SK-N-SH treated with all-trans-retinoic acid at 6 μM for 48 hours (cell line): ENCODE measurements around the gene DYNLT3.

Experiments
- GLIS3 ChIP-seq: fragments of 250-450 bp; sonication (Bioruptor Pico); IDR thresholded peaks from 2 replicates; pipeline ENCODE4 v1.5.0; 2020; ENCODE audit warnings: mild to moderate bottlenecking, moderate library complexity
- OSR1 ChIP-seq: fragments of 250-450 bp; sonication (Bioruptor Pico); IDR thresholded peaks from 2 replicates; pipeline ENCODE4 v1.8.0; 2022; ENCODE audit warnings: moderate library complexity, mild to moderate bottlenecking, inconsistent platforms
- RARB ChIP-seq: fragments of 250-450 bp; sonication (Bioruptor Pico); IDR thresholded peaks from 2 replicates; pipeline ENCODE4 v1.8.0; 2021; ENCODE audit warnings: mild to moderate bottlenecking, moderate library complexity
- SNAI2 ChIP-seq: fragments of 250-450 bp; sonication (Bioruptor Pico); IDR thresholded peaks from 2 replicates; pipeline ENCODE4 v1.5.0; 2020; ENCODE audit warnings: mild to moderate bottlenecking, moderate library complexity
- ZC3H10 ChIP-seq: fragments of 250-450 bp; sonication (Bioruptor Pico); IDR thresholded peaks from 2 replicates; pipeline ENCODE4 v1.5.1; 2021; ENCODE audit warnings: mild to moderate bottlenecking, moderate library complexity
- ZFP3 ChIP-seq: fragments of 250-450 bp; sonication (Bioruptor Pico); IDR thresholded peaks from 2 replicates; pipeline ENCODE4 v1.5.0; 2020; ENCODE audit warnings: mild to moderate bottlenecking, moderate library complexity
- ZFP30 ChIP-seq: fragments of 450-650 bp; formaldehyde crosslinking; IDR thresholded peaks from 2 replicates; pipeline ENCODE4 v1.5.0; 2022; ENCODE audit warnings: mild to moderate bottlenecking, moderate library complexity
- TF ChIP-seq, protein P1 (sequence below): fragments of 250-450 bp; sonication (Bioruptor Pico); IDR thresholded peaks from 2 replicates; pipeline ENCODE4 v1.8.0; 2020; ENCODE audit warnings: mild to moderate bottlenecking, moderate library complexity, borderline replicate concordance
- TF ChIP-seq, protein P2 (sequence below): fragments of 250-450 bp; sonication (Bioruptor Pico); IDR thresholded peaks from 2 replicates; pipeline ENCODE4 v1.5.1; 2021; ENCODE audit warnings: mild to moderate bottlenecking, moderate library complexity

DNA sequence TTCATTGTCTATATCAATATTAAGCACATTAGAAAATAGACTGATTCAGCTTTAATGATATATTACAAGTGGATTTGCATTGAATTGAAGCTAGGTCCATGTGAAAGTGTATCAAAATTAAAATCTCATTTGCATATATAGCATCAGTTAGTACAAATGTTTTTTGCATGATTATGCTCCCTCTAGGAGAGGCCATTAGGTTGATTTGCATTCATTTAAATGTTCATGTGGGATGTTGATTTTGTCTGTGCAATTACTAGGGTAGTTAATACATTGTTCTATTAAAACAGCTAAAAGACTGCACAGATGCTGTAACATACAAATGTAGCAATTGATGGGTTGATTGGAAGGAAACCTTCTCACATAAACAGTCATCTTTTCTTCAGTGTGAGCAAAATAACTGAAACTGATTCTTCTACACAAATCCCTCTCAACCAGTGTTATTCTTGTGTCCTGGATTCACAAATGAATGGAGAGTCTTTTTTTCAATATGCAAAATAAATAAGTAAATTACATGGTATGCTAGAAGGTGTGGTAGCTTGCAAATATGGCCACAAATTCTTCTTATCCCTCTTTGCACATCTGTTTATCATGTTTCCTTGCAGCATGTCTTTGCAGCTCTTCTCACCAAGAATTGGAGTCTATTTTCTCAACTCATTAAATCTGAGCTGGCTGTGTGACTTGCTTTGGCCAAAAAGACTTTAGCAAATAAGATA lies 48.6 kb upstream of the DYNLT3 start:
- no peak for TF ChIP-seq ZFP30 (CRISPR knock-in tag)
- TF ChIP-seq, protein P1, sequence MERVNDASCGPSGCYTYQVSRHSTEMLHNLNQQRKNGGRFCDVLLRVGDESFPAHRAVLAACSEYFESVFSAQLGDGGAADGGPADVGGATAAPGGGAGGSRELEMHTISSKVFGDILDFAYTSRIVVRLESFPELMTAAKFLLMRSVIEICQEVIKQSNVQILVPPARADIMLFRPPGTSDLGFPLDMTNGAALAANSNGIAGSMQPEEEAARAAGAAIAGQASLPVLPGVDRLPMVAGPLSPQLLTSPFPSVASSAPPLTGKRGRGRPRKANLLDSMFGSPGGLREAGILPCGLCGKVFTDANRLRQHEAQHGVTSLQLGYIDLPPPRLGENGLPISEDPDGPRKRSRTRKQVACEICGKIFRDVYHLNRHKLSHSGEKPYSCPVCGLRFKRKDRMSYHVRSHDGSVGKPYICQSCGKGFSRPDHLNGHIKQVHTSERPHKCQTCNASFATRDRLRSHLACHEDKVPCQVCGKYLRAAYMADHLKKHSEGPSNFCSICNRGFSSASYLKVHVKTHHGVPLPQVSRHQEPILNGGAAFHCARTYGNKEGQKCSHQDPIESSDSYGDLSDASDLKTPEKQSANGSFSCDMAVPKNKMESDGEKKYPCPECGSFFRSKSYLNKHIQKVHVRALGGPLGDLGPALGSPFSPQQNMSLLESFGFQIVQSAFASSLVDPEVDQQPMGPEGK (CRISPR knock-in tag) = no peak
- no peak for TF ChIP-seq GLIS3
- TF ChIP-seq, protein P2, sequence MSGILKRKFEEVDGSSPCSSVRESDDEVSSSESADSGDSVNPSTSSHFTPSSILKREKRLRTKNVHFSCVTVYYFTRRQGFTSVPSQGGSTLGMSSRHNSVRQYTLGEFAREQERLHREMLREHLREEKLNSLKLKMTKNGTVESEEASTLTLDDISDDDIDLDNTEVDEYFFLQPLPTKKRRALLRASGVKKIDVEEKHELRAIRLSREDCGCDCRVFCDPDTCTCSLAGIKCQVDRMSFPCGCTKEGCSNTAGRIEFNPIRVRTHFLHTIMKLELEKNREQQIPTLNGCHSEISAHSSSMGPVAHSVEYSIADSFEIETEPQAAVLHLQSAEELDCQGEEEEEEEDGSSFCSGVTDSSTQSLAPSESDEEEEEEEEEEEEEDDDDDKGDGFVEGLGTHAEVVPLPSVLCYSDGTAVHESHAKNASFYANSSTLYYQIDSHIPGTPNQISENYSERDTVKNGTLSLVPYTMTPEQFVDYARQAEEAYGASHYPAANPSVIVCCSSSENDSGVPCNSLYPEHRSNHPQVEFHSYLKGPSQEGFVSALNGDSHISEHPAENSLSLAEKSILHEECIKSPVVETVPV (CRISPR knock-in tag) = no peak
- TF ChIP-seq RARB (CRISPR knock-in tag) = no peak
- TF ChIP-seq ZC3H10 (CRISPR knock-in tag) = no peak
- no peak for TF ChIP-seq ZFP3 (CRISPR knock-in tag)
- no peak for TF ChIP-seq SNAI2 (CRISPR knock-in tag)
- TF ChIP-seq OSR1 (CRISPR knock-in tag) = no peak
